Measurements from ENCODE around the gene KIAA0319L. TPM values are rescaled to one million over a fixed set of nuclear protein-coding genes. Genes with fewer than 3 reads are reported as not detected.

Gene KIAA0319L
- total and polyA plus RNA-seq, 4 donors, result 27.0 to 107 (median 27.9) TPM

DNA sequence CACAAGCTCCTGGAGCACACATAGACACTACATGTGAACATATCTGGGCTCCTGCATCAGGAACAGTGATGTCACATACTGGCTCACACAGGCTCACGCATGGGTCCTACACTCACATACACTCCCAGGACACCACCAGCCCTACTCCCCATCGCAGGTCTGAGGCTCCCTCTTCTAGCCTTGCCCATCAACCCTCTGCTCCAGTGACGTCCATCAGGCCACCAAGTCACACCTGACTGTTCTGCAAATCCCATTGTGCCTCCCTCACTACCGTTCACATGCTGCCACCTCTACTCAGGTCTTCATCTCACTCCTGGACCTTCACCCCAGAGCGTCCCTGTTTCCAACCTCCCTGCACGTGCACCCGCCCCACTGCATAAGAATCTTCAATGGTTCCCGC lies 34.0 kb upstream of the KIAA0319L start:
- Histone ChIP-seq H3K27me3 (ENCODE audit: control insufficient read depth in 4 of 4, insufficient read depth in 4 of 4, low read length in 3 of 4) (no peaks in the 10 kb centered on the region), H3K4me1 (ENCODE audit: control insufficient read depth in 4 of 4, insufficient read depth in 4 of 4, low read length in 3 of 4) (no peaks in the 10 kb centered on the region), H3K27ac (ENCODE audit: low read depth in 1 of 2, low read length in 2 of 2) (no peak overlapping the region), H3K9me3 (ENCODE audit: control insufficient read depth in 4 of 4, low read length in 3 of 4) (no peaks in the 10 kb centered on the region), H3K4me3 (ENCODE audit: low read depth in 1 of 3, low read length in 3 of 3) (no peak overlapping the region), H3K9ac (ENCODE audit: low read depth in 1 of 2, low read length in 2 of 2) (no peak overlapping the region), H3K36me3 (ENCODE audit: control insufficient read depth in 4 of 4, insufficient read depth in 3 of 4, low read depth in 1 of 4, low read length in 3 of 4) (no peaks in the 10 kb centered on the region)
- TF ChIP-seq FOXA2 (IDR thresholded peaks at IDR 0.05) (no peak), SP1 (IDR thresholded peaks at IDR 0.05) (no peak), GABPA (IDR thresholded peaks at IDR 0.05 in 1 of 2, conservative IDR thresholded peaks at IDR 0.05 in 1 of 2) (no peak), EGR1 (IDR thresholded peaks at IDR 0.05; ENCODE audit: low read depth in 2 of 2) (no peak), NR2F2 (IDR thresholded peaks at IDR 0.05) (no peak), JUND (IDR thresholded peaks at IDR 0.05) (no peak), HNF4G (IDR thresholded peaks at IDR 0.05) (no peak), HNF4A (conservative IDR thresholded peaks at IDR 0.05) (no peak), RXRA (IDR thresholded peaks at IDR 0.05) (no peak), YY1 (IDR thresholded peaks at IDR 0.05) (no peak)
- TF ChIP-seq, protein P1, sequence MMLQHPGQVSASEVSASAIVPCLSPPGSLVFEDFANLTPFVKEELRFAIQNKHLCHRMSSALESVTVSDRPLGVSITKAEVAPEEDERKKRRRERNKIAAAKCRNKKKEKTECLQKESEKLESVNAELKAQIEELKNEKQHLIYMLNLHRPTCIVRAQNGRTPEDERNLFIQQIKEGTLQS (IDR thresholded peaks at IDR 0.05), result no peak
- TF ChIP-seq, protein P2, sequence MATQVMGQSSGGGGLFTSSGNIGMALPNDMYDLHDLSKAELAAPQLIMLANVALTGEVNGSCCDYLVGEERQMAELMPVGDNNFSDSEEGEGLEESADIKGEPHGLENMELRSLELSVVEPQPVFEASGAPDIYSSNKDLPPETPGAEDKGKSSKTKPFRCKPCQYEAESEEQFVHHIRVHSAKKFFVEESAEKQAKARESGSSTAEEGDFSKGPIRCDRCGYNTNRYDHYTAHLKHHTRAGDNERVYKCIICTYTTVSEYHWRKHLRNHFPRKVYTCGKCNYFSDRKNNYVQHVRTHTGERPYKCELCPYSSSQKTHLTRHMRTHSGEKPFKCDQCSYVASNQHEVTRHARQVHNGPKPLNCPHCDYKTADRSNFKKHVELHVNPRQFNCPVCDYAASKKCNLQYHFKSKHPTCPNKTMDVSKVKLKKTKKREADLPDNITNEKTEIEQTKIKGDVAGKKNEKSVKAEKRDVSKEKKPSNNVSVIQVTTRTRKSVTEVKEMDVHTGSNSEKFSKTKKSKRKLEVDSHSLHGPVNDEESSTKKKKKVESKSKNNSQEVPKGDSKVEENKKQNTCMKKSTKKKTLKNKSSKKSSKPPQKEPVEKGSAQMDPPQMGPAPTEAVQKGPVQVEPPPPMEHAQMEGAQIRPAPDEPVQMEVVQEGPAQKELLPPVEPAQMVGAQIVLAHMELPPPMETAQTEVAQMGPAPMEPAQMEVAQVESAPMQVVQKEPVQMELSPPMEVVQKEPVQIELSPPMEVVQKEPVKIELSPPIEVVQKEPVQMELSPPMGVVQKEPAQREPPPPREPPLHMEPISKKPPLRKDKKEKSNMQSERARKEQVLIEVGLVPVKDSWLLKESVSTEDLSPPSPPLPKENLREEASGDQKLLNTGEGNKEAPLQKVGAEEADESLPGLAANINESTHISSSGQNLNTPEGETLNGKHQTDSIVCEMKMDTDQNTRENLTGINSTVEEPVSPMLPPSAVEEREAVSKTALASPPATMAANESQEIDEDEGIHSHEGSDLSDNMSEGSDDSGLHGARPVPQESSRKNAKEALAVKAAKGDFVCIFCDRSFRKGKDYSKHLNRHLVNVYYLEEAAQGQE (IDR thresholded peaks at IDR 0.05), result no peak
- TF ChIP-seq, protein P3, sequence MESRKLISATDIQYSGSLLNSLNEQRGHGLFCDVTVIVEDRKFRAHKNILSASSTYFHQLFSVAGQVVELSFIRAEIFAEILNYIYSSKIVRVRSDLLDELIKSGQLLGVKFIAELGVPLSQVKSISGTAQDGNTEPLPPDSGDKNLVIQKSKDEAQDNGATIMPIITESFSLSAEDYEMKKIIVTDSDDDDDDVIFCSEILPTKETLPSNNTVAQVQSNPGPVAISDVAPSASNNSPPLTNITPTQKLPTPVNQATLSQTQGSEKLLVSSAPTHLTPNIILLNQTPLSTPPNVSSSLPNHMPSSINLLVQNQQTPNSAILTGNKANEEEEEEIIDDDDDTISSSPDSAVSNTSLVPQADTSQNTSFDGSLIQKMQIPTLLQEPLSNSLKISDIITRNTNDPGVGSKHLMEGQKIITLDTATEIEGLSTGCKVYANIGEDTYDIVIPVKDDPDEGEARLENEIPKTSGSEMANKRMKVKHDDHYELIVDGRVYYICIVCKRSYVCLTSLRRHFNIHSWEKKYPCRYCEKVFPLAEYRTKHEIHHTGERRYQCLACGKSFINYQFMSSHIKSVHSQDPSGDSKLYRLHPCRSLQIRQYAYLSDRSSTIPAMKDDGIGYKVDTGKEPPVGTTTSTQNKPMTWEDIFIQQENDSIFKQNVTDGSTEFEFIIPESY (IDR thresholded peaks at IDR 0.05), result no peak
- TF ChIP-seq, protein P4, sequence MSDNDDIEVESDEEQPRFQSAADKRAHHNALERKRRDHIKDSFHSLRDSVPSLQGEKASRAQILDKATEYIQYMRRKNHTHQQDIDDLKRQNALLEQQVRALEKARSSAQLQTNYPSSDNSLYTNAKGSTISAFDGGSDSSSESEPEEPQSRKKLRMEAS (IDR thresholded peaks at IDR 0.05), result no peak
- 95% methylated on average over 8 of the region's 8 CpGs for WGBS
- no peak for DNase-seq (ENCODE audit: low spot score)

DNA sequence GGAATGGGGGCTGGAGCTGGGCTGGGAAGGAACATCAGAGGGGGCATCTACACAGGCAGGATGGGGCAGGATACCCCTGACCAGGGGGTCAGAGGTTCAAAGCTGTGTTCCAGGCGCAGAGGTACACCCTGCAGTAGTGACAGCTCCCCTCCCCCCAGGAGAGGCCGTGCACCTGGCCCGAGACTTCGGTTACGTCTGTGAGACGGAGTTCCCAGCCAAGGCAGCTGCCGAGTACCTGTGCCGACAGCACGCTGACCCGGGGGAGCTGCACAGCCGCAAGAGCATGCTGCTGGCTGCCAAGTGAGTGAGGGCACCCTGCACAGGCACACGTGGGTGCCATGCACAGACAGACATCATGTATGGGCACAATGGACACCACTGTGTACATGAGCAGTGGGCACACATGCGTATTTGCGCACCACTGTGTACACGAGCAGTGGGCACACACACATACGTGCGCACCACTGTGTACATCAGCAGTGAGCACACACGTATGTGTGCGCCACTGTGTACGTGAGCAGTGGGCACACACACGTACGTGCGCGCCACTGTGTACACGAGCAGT lies 33.4 kb upstream of the KIAA0319L start:
- TF ChIP-seq RXRA (IDR thresholded peaks at IDR 0.05) (no peak), FOXA2 (IDR thresholded peaks at IDR 0.05) (no peak), GABPA (IDR thresholded peaks at IDR 0.05 in 1 of 2, conservative IDR thresholded peaks at IDR 0.05 in 1 of 2) (no peak), EGR1 (IDR thresholded peaks at IDR 0.05; ENCODE audit: low read depth in 2 of 2) (no peak), HNF4A (conservative IDR thresholded peaks at IDR 0.05) (no peak)
- TF ChIP-seq, protein P3 (IDR thresholded peaks at IDR 0.05), result no peak
- TF ChIP-seq, protein P2 (IDR thresholded peaks at IDR 0.05), result no peak
- TF ChIP-seq, protein P4 (IDR thresholded peaks at IDR 0.05), result no peak

More for the DNA sequence above, 33.4 kb upstream of the KIAA0319L start:
- 95% methylated on average over 25 of the region's 25 CpGs for WGBS
- H3K27ac ChIP-seq (ENCODE audit: low read depth in 1 of 2, low read length in 2 of 2), result no peak overlapping the region
- no peak for DNase-seq (ENCODE audit: low spot score)
- H3K27me3 ChIP-seq (ENCODE audit: control insufficient read depth in 4 of 4, insufficient read depth in 4 of 4, low read length in 3 of 4), result no peaks in the 10 kb centered on the region
- no peak overlapping the region for H3K9ac ChIP-seq (ENCODE audit: low read depth in 1 of 2, low read length in 2 of 2)
- no peaks in the 10 kb centered on the region for H3K36me3 ChIP-seq (ENCODE audit: control insufficient read depth in 4 of 4, insufficient read depth in 3 of 4, low read depth in 1 of 4, low read length in 3 of 4)
- H3K9me3 ChIP-seq (ENCODE audit: control insufficient read depth in 4 of 4, low read length in 3 of 4), result no peaks in the 10 kb centered on the region
- H3K4me3 ChIP-seq (ENCODE audit: low read depth in 1 of 3, low read length in 3 of 3), result no peak overlapping the region
- no peaks in the 10 kb centered on the region for H3K4me1 ChIP-seq (ENCODE audit: control insufficient read depth in 4 of 4, insufficient read depth in 4 of 4, low read length in 3 of 4)

Data from liver (tissue), 9 donors.